Neural cell (in vitro differentiated cells): Measurements from ENCODE around the gene VAV2. TPM values are rescaled to one million over a fixed set of nuclear protein-coding genes. Genes with fewer than 3 reads are reported as not detected.

Experiments
- H2AFZ ChIP-seq: fragments of 200-600, 300-800 bp; sonication (generic), shearing (Covaris generic); 2 replicates; pipeline ENCODE4 v1.6.0; 2014; ENCODE audit warnings: low read depth, mild to moderate bottlenecking, antibody characterized with exemption, low read length, moderate library complexity
- H3F3A ChIP-seq: fragments of 200-600 bp; shearing (Covaris generic); 2 replicates; pipeline ENCODE4 v1.6.1; 2016; ENCODE audit warnings: mild to moderate bottlenecking, moderate library complexity, mixed read lengths, antibody characterized with exemption, low read length; ENCODE audit not compliant: insufficient read depth, poor library complexity, severe bottlenecking
- H3K27ac ChIP-seq: fragments of 200-600, 300-800 bp; sonication (generic), shearing (Covaris generic); 2 replicates; pipeline ENCODE4 v1.5.1; 2014; ENCODE audit warnings: mild to moderate bottlenecking, low read length, moderate library complexity
- H3K27me3 ChIP-seq: fragments of 300-800, 200-600 bp; sonication (generic), shearing (Covaris generic); 2 replicates; pipeline ENCODE4 v1.6.0; 2014; ENCODE audit warnings: mild to moderate bottlenecking, low read depth, low read length, moderate library complexity; ENCODE audit not compliant: insufficient read depth
- H3K36me3 ChIP-seq: fragments of 300-800, 200-600 bp; sonication (generic), shearing (Covaris generic); 2 replicates; pipeline ENCODE4 v1.5.1; 2014; ENCODE audit warnings: mild to moderate bottlenecking, antibody characterized with exemption, low read length, moderate library complexity; ENCODE audit not compliant: insufficient read depth
- H3K4me2 ChIP-seq: fragments of 300-800, 200-600 bp; sonication (generic), shearing (Covaris generic); 2 replicates; pipeline ENCODE4 v1.6.0; 2014; ENCODE audit warnings: mild to moderate bottlenecking, low read length
- H3K4me3 ChIP-seq: fragments of 300-800, 200-600 bp; sonication (generic), shearing (Covaris generic); 2 replicates; pipeline ENCODE4 v1.5.1; 2014; ENCODE audit warnings: mild to moderate bottlenecking, low read length, moderate library complexity
- H3K79me2 ChIP-seq: fragments of 200-600 bp; shearing (Covaris generic); replicated peaks from 2 replicates; pipeline ENCODE4 v1.6.0; 2014; ENCODE audit warnings: mild to moderate bottlenecking, low read length, moderate library complexity; ENCODE audit not compliant: insufficient read depth
- H3K9ac ChIP-seq: fragments of 300-800, 200-600 bp; sonication (generic), shearing (Covaris generic); 2 replicates; pipeline ENCODE4 v1.6.1; 2016; ENCODE audit warnings: mild to moderate bottlenecking, low read length, mixed read lengths
- H3K9me2 ChIP-seq: fragments of 200-600 bp; shearing (Covaris generic); 2 replicates; pipeline ENCODE4 v1.6.1; 2016; ENCODE audit warnings: mild to moderate bottlenecking, low read length, mixed read lengths; ENCODE audit not compliant: insufficient read depth
- H3K9me3 ChIP-seq: fragments of 200-600, 300-800 bp; sonication (generic), shearing (Covaris generic); 2 replicates; pipeline ENCODE4 v1.6.1; 2016; ENCODE audit warnings: mild to moderate bottlenecking, mixed run types, low read length, moderate library complexity, mixed read lengths
- H4K20me1 ChIP-seq: fragments of 200-600 bp; shearing (Covaris generic); 2 replicates; pipeline ENCODE4 v1.6.1; 2016; ENCODE audit warnings: mild to moderate bottlenecking, mixed run types; ENCODE audit not compliant: insufficient read depth
- EP300 ChIP-seq: fragments of 450-650 bp; conservative IDR thresholded peaks from 2 replicates; pipeline ENCODE4 v1.6.1; 2014; ENCODE audit warnings: antibody characterized with exemption, mild to moderate bottlenecking, moderate library complexity; ENCODE audit not compliant: poor library complexity, severe bottlenecking
- EZH2 ChIP-seq: fragments of 200-600, 300-800 bp; shearing (Covaris generic), sonication (generic); IDR thresholded peaks from 2 replicates; pipeline ENCODE4 v1.6.1; 2014; ENCODE audit warnings: antibody characterized with exemption, low read length, borderline replicate concordance, mild to moderate bottlenecking; ENCODE audit not compliant: insufficient read depth, poor library complexity, severe bottlenecking
- MXI1 ChIP-seq: fragments of 450-650 bp; conservative IDR thresholded peaks from 2 replicates; pipeline ENCODE4 v1.6.1; 2014; ENCODE audit warnings: antibody characterized with exemption, mild to moderate bottlenecking; ENCODE audit not compliant: poor library complexity, severe bottlenecking
- POLR2AphosphoS5 ChIP-seq: IDR thresholded peaks from 2 replicates; pipeline ENCODE4 v1.6.1; 2012
- RAD21 ChIP-seq: fragments of 450-650 bp; conservative IDR thresholded peaks from 2 replicates; pipeline ENCODE4 v1.6.1; 2014; ENCODE audit warnings: antibody characterized with exemption, mild to moderate bottlenecking, moderate library complexity
- REST ChIP-seq: IDR thresholded peaks from 2 replicates; pipeline ENCODE4 v1.6.1; 2012; ENCODE audit warnings: borderline replicate concordance
- SMC3 ChIP-seq: fragments of 450-650 bp; conservative IDR thresholded peaks from 2 replicates; pipeline ENCODE4 v1.6.1; 2014; ENCODE audit warnings: antibody characterized with exemption, mild to moderate bottlenecking, moderate library complexity; ENCODE audit not compliant: poor library complexity
- TAF1 ChIP-seq: IDR thresholded peaks from 2 replicates; pipeline ENCODE4 v1.6.1; 2012; ENCODE audit warnings: low read depth
- polyA plus RNA-seq: library from polyadenylated mRNA; depleted of rRNA; stranded (reverse); fragments of >200 nt; gene quantifications from 2 replicates; pipeline ENCODE4 v1.2.3, GENCODE V29; 2014
- TF ChIP-seq, protein P1 (sequence below): fragments of 450-650 bp; IDR thresholded peaks from 2 replicates; pipeline ENCODE4 v1.5.1; 2014; ENCODE audit warnings: antibody characterized with exemption, mild to moderate bottlenecking, moderate library complexity; ENCODE audit not compliant: poor library complexity, severe bottlenecking

The VAV2 gene
- polyA plus RNA-seq, 1 donor from 2014 or later, result 35.2 TPM

- no peaks in the 10 kb centered on the region for H3K27me3 ChIP-seq
- no peaks in the 10 kb centered on the region for H3K36me3 ChIP-seq
- no peaks in the 10 kb centered on the region for H3K9me2 ChIP-seq
- TF ChIP-seq SMC3 (no peak), EP300 (no peak), EZH2 (no peak), POLR2AphosphoS5 (no peak), MXI1 (no peak), RAD21 (no peak), REST (no peak), TAF1 (no peak)
- TF ChIP-seq, protein P1, sequence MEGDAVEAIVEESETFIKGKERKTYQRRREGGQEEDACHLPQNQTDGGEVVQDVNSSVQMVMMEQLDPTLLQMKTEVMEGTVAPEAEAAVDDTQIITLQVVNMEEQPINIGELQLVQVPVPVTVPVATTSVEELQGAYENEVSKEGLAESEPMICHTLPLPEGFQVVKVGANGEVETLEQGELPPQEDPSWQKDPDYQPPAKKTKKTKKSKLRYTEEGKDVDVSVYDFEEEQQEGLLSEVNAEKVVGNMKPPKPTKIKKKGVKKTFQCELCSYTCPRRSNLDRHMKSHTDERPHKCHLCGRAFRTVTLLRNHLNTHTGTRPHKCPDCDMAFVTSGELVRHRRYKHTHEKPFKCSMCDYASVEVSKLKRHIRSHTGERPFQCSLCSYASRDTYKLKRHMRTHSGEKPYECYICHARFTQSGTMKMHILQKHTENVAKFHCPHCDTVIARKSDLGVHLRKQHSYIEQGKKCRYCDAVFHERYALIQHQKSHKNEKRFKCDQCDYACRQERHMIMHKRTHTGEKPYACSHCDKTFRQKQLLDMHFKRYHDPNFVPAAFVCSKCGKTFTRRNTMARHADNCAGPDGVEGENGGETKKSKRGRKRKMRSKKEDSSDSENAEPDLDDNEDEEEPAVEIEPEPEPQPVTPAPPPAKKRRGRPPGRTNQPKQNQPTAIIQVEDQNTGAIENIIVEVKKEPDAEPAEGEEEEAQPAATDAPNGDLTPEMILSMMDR, result no peak
- H2AFZ ChIP-seq, result no peak overlapping the region
- H4K20me1 ChIP-seq, result no peaks in the 10 kb centered on the region
- no peaks in the 10 kb centered on the region for H3F3A ChIP-seq
- H3K9ac ChIP-seq, result peak overlapping the region; percentile 29
- no peak overlapping the region for H3K27ac ChIP-seq
- H3K9me3 ChIP-seq, result no peaks in the 10 kb centered on the region
- no peak overlapping the region for H3K4me2 ChIP-seq
- H3K79me2 ChIP-seq, result peaks cover 4% of the 10 kb centered on the region
- no peak overlapping the region for H3K4me3 ChIP-seq
Measured at GRCh38 chr9:133948131-133948530, 44.0 kb downstream of the VAV2 start.

GRCh38 chr9:133946840-133947486, 45.2 kb downstream of the VAV2 start:
- Histone ChIP-seq H3K4me3 (no peak overlapping the region), H3K79me2 (peaks cover 4% of the 10 kb centered on the region), H3K36me3 (no peaks in the 10 kb centered on the region), H3K4me2 (no peak overlapping the region), H3K27ac (no peak overlapping the region), H2AFZ (no peak overlapping the region), H3K9ac (no peak overlapping the region), H3K9me2 (no peaks in the 10 kb centered on the region), H3K27me3 (no peaks in the 10 kb centered on the region), H3K9me3 (no peaks in the 10 kb centered on the region), H3F3A (no peaks in the 10 kb centered on the region), H4K20me1 (no peaks in the 10 kb centered on the region)
- TF ChIP-seq POLR2AphosphoS5 (no peak), REST (no peak), MXI1 (no peak), EP300 (no peak), SMC3 (no peak), EZH2 (no peak), RAD21 (no peak), TAF1 (no peak)
- TF ChIP-seq, protein P1, result no peak
